GM20000 (cell line): ENCODE measurements around the gene CDKN1A.
A peak's percentile ranks its signal among the peaks of the same experiment; 100 is the strongest.

Experiments used
- DNase-seq: peaks from one replicate; pipeline ENCODE4 v3.0.0; 2012; ENCODE audit warnings: low spot score
- CTCF ChIP-seq: IDR thresholded peaks from 2 replicates; pipeline ENCODE4 v1.5.1; 2012; ENCODE audit warnings: mild to moderate bottlenecking, control low read depth; ENCODE audit errors: extremely low read depth, missing control alignments

Gene CDKN1A

GRCh38 chr6:36666287-36666686, 12.2 kb upstream of the CDKN1A start:
- TF ChIP-seq CTCF = no peak
- DNase-seq = no peak

- DNase-seq = peak; percentile 79
- no peak for TF ChIP-seq CTCF
Measured at GRCh38 chr6:36666826-36667591, 11.5 kb upstream of the CDKN1A start.

- no peak for TF ChIP-seq CTCF
- no peak for DNase-seq
Measured at GRCh38 chr6:36668591-36668990, 9.9 kb upstream of the CDKN1A start.

GRCh38 chr6:36669002-36669401, 9.5 kb upstream of the CDKN1A start:
- no peak for DNase-seq
- TF ChIP-seq CTCF = no peak

GRCh38 chr6:36670271-36670670, 8.2 kb upstream of the CDKN1A start:
- no peak for DNase-seq
- TF ChIP-seq CTCF = no peak

GRCh38 chr6:36671687-36672375, 6.7 kb upstream of the CDKN1A start:
- DNase-seq = no peak

More at GRCh38 chr6:36671687-36672375, 6.7 kb upstream of the CDKN1A start:
- no peak for TF ChIP-seq CTCF
